Tibial nerve (tissue), 4 donors: Measurements from ENCODE around the gene MINDY4.

Experiments
- CTCF ChIP-seq, 5 experiments: fragments of 200-600 bp in 3 of 5; fragments of 450-650 bp in 2 of 5; sonication (generic) in 3 of 5; IDR thresholded peaks; one replicate each; pipeline ENCODE4 v1.5.1; 2016 to 2019; ENCODE audit warnings: antibody characterized with exemption in 5 of 5, mild to moderate bottlenecking in 3 of 5, moderate library complexity in 2 of 5
- EP300 ChIP-seq, 2 donors: sonication (generic); formaldehyde crosslinking; IDR thresholded peaks; one replicate each; pipeline ENCODE4 v1.6.1; 2017; ENCODE audit warnings: antibody characterized with exemption in 2 of 2, mild to moderate bottlenecking in 1 of 2
- POLR2A ChIP-seq, 2 donors: fragments of 450-650 bp; IDR thresholded peaks; one replicate each; pipeline ENCODE4 v1.6.1; 2017; ENCODE audit warnings: antibody characterized with exemption in 2 of 2, mild to moderate bottlenecking in 2 of 2, moderate library complexity in 2 of 2

GRCh38 chr7:30867483-30867882 lies 96.3 kb downstream of the MINDY4 start:
- TF ChIP-seq POLR2A (IDR thresholded peaks at IDR 0.05) (no peak), CTCF (IDR thresholded peaks at IDR 0.05) (no peak), EP300 (IDR thresholded peaks at IDR 0.05) (no peak)
